CD14-positive monocyte (primary cell): ENCODE data around the gene FOXJ1. TPM values are rescaled to one million over a fixed set of nuclear protein-coding genes. Genes with fewer than 3 reads are reported as not detected.

Source experiments
- DNase-seq, 3 donors: peaks; one replicate each; pipeline ENCODE4 v3.0.0-alpha.2; 2011 to 2022
- H2AFZ ChIP-seq: 2 replicates; pipeline ENCODE4 v1.6.0; 2012; ENCODE audit warnings: mild to moderate bottlenecking, low read depth, low read length, inconsistent platforms; ENCODE audit not compliant: insufficient read depth, poor library complexity, severe bottlenecking
- H3K27ac ChIP-seq, 2 donors: 1 replicate in 1 of 2; 2 replicates in 1 of 2; pipeline ENCODE4 v1.5.1; 2012 to 2013; ENCODE audit warnings: low read length in 2 of 2, control low read depth in 1 of 2, inconsistent platforms in 1 of 2, low read depth in 1 of 2, mild to moderate bottlenecking in 1 of 2
- H3K27me3 ChIP-seq, 2 donors: one replicate each; pipeline versions ENCODE4 v1.6.0 to v1.6.1; 2011 to 2013; ENCODE audit warnings: low read length in 2 of 2; ENCODE audit not compliant: control insufficient read depth in 2 of 2, insufficient read depth in 2 of 2
- H3K36me3 ChIP-seq, 2 donors: replicated peaks in 1 of 2; 1 replicate in 1 of 2; 2 replicates in 1 of 2; pipeline versions ENCODE4 v1.5.1 to v1.6.1; 2012 to 2013; ENCODE audit warnings: low read length in 2 of 2, control low read depth in 1 of 2, inconsistent platforms in 1 of 2, mild to moderate bottlenecking in 1 of 2; ENCODE audit not compliant: insufficient read depth in 2 of 2, control insufficient read depth in 1 of 2
- H3K4me1 ChIP-seq, 2 donors: 1 replicate in 1 of 2; 2 replicates in 1 of 2; pipeline versions ENCODE4 v1.5.1 to v1.6.1; 2012 to 2013; ENCODE audit warnings: low read length in 2 of 2, control low read depth in 1 of 2, inconsistent platforms in 1 of 2, mild to moderate bottlenecking in 1 of 2, moderate library complexity in 1 of 2; ENCODE audit not compliant: insufficient read depth in 2 of 2, control insufficient read depth in 1 of 2
- H3K4me2 ChIP-seq: replicated peaks from 2 replicates; pipeline ENCODE3; 2012; ENCODE audit warnings: low read length, moderate library complexity, mild to moderate bottlenecking; ENCODE audit not compliant: poor library complexity, severe bottlenecking; ENCODE audit errors: extremely low read depth
- H3K4me3 ChIP-seq, 3 experiments: fragments of 200-600 bp in 1 of 3; sonication (generic) in 1 of 3; replicated peaks in 1 of 3; 1 replicate in 2 of 3; 2 replicates in 1 of 3; pipeline ENCODE4 v1.5.1; 2011 to 2013; ENCODE audit warnings: low read length in 3 of 3, mild to moderate bottlenecking in 3 of 3, control low read depth in 2 of 3, low read depth in 2 of 3, inconsistent platforms in 1 of 3, moderate library complexity in 1 of 3
- H3K79me2 ChIP-seq: 2 replicates; pipeline ENCODE4 v1.6.0; 2012; ENCODE audit warnings: mild to moderate bottlenecking, control low read depth, inconsistent platforms, low read length, moderate library complexity; ENCODE audit not compliant: insufficient read depth
- H3K9ac ChIP-seq: 2 replicates; pipeline ENCODE4 v1.6.0; 2017; ENCODE audit warnings: low read length, mild to moderate bottlenecking; ENCODE audit not compliant: insufficient read depth, poor library complexity, severe bottlenecking
- H3K9me3 ChIP-seq, 2 donors: replicated peaks in 1 of 2; 1 replicate in 1 of 2; 2 replicates in 1 of 2; pipeline versions ENCODE4 v1.5.1 to v1.6.1; 2012 to 2013; ENCODE audit warnings: low read length in 2 of 2, control low read depth in 1 of 2; ENCODE audit not compliant: control insufficient read depth in 1 of 2, insufficient read depth in 1 of 2
- H4K20me1 ChIP-seq: 2 replicates; pipeline ENCODE4 v1.6.0; 2012; ENCODE audit warnings: mild to moderate bottlenecking, low read length, control low read depth, moderate library complexity; ENCODE audit not compliant: insufficient read depth
- H3K27ac Mint-ChIP-seq, 7 donors: one replicate each; pipeline ENCODE4 v1.8.0; 2020; ENCODE audit warnings: mild to moderate bottlenecking in 7 of 7, mixed read lengths in 7 of 7, moderate library complexity in 6 of 7, inconsistent platforms in 2 of 7
- H3K27me3 Mint-ChIP-seq, 3 donors: one replicate each; pipeline ENCODE4 v1.8.0; 2021 to 2022; ENCODE audit warnings: low read depth in 3 of 3, mild to moderate bottlenecking in 3 of 3, mixed read lengths in 3 of 3, moderate library complexity in 3 of 3, inconsistent platforms in 1 of 3
- H3K36me3 Mint-ChIP-seq, 2 donors: one replicate each; pipeline ENCODE4 v1.8.0; 2020; ENCODE audit warnings: mixed read lengths in 2 of 2, inconsistent platforms in 1 of 2, mild to moderate bottlenecking in 1 of 2
- H3K4me1 Mint-ChIP-seq: one replicate; pipeline ENCODE4 v1.8.0; 2020; ENCODE audit warnings: mild to moderate bottlenecking, mixed read lengths
- H3K4me3 Mint-ChIP-seq, 2 donors: one replicate each; pipeline ENCODE4 v1.8.0; 2020; ENCODE audit warnings: mild to moderate bottlenecking in 2 of 2, mixed read lengths in 2 of 2, moderate library complexity in 1 of 2
- H3K9me3 Mint-ChIP-seq, 7 donors: one replicate each; pipeline ENCODE4 v1.8.0; 2020 to 2022; ENCODE audit warnings: mixed read lengths in 7 of 7, mild to moderate bottlenecking in 6 of 7, moderate library complexity in 6 of 7, inconsistent platforms in 2 of 7
- CTCF ChIP-seq: fragments of 200-600 bp; IDR thresholded peaks from one replicate; pipeline ENCODE4 v1.8.0; 2022; ENCODE audit warnings: antibody characterized with exemption, mild to moderate bottlenecking
- WGBS: methylation state at CpG from one replicate; pipeline ENCODE4 v1.1.5; 2013; ENCODE audit warnings: missing lambda C conversion rate; ENCODE audit not compliant: insufficient coverage; 5-methylcytosine and 5-hydroxymethylcytosine counted together
- intact Hi-C, 2 donors: fragments of 100-400 bp; cut with micrococcal nuclease; formaldehyde crosslinking; loops; one replicate each; pipeline versions ENCODE4 v1.15.0 to v1.15.1; 2023
- polyA plus RNA-seq, 3 donors: library from polyadenylated mRNA; depleted of rRNA in 1 of 3; unstranded in 2 of 3; stranded (reverse) in 1 of 3; fragments of 300-500 nt in 2 of 3; fragments of >200 nt in 1 of 3; fragmentation: Illumina TruSeq in 2 of 3; gene quantifications; 1 replicate in 2 of 3; 2 replicates in 1 of 3; pipeline ENCODE4 v1.2.3, GENCODE V29; 2012 to 2021

Gene FOXJ1
- polyA plus RNA-seq, 3 donors, result not detected

GRCh38 chr17:76135810-76136188, 5.2 kb downstream of the FOXJ1 start:
- H3K27ac ChIP-seq, result no peak overlapping the region
- Mint-ChIP-seq H3K36me3 (peaks cover 0 to 4% of the 10 kb centered on the region in 2 donors), H3K9me3 (peaks cover 0 to 8% (median 3%) of the 10 kb centered on the region in 7 donors), H3K4me1 (peaks cover 15% of the 10 kb centered on the region), H3K4me3 (no peak overlapping the region), H3K27ac (no peak overlapping the region), H3K27me3 (peaks cover 14 to 42% (median 28%) of the 10 kb centered on the region in 3 donors)
- WGBS, result 96% methylated on average over 6 of the region's 8 CpGs
- intact Hi-C loops, result no loop called here
- peaks cover 14 to 31% of the 10 kb centered on the region in 2 donors for H3K27me3 ChIP-seq
- no peaks in the 10 kb centered on the region for H3K79me2 ChIP-seq
- no peak overlapping the region for H3K4me2 ChIP-seq
- no peak overlapping the region for H3K9ac ChIP-seq
- peaks cover 0 to 7% of the 10 kb centered on the region in 2 donors for H3K9me3 ChIP-seq
- no peak overlapping the region for H2AFZ ChIP-seq
- no peak for DNase-seq
- H3K36me3 ChIP-seq, result no peaks in the 10 kb centered on the region
- H3K4me1 ChIP-seq, result peaks cover 8 to 12% of the 10 kb centered on the region in 2 donors
- no peak for TF ChIP-seq CTCF
- H4K20me1 ChIP-seq, result no peaks in the 10 kb centered on the region
- H3K4me3 ChIP-seq, result no peak overlapping the region

GRCh38 chr17:76134911-76135809, 5.9 kb downstream of the FOXJ1 start:
- H3K79me2 ChIP-seq, result no peaks in the 10 kb centered on the region
- no peaks in the 10 kb centered on the region for H4K20me1 ChIP-seq
- Mint-ChIP-seq H3K9me3 (peaks cover 0 to 5% (median 3%) of the 10 kb centered on the region in 7 donors), H3K4me3 (no peak overlapping the region), H3K27ac (peak overlapping the region in 1 of 7 donors; percentile 46), H3K27me3 (peaks cover 9 to 38% (median 25%) of the 10 kb centered on the region in 3 donors), H3K4me1 (peaks cover 15% of the 10 kb centered on the region), H3K36me3 (peaks cover 0 to 4% of the 10 kb centered on the region in 2 donors)
- no peak overlapping the region for H3K27ac ChIP-seq
- intact Hi-C loops, result no loop called here
- TF ChIP-seq CTCF, result no peak
- no peaks in the 10 kb centered on the region for H3K36me3 ChIP-seq
- 70% methylated on average over 14 of the region's 22 CpGs for WGBS
- no peak overlapping the region for H3K9ac ChIP-seq
- H3K4me1 ChIP-seq, result peaks cover 6 to 12% of the 10 kb centered on the region in 2 donors
- peaks cover 0 to 7% of the 10 kb centered on the region in 2 donors for H3K9me3 ChIP-seq
- no peak overlapping the region for H3K4me3 ChIP-seq
- H3K27me3 ChIP-seq, result peaks cover 7 to 24% of the 10 kb centered on the region in 2 donors
- H3K4me2 ChIP-seq, result no peak overlapping the region
- H2AFZ ChIP-seq, result no peak overlapping the region
- no peak for DNase-seq
